GM18502 (cell line): ENCODE measurements around the gene SKAP2.

ENCODE experiments used
- ATAC-seq: cut with Tn5 transposase; IDR thresholded peaks from one replicate; pipeline ENCODE4 v1.9.1; 2021; ENCODE audit warnings: mild to moderate bottlenecking; ENCODE audit not compliant: unreplicated experiment, poor library complexity

The SKAP2 gene

GRCh38 chr7:26699766-26700165 lies 164.6 kb downstream of the SKAP2 start:
- no peak for ATAC-seq

- ATAC-seq: no peak
These were observed 165.6 kb downstream of the SKAP2 start for GRCh38 chr7:26698806-26699205.

GRCh38 chr7:26698194-26698593 lies 166.2 kb downstream of the SKAP2 start:
- ATAC-seq: no peak

DNA sequence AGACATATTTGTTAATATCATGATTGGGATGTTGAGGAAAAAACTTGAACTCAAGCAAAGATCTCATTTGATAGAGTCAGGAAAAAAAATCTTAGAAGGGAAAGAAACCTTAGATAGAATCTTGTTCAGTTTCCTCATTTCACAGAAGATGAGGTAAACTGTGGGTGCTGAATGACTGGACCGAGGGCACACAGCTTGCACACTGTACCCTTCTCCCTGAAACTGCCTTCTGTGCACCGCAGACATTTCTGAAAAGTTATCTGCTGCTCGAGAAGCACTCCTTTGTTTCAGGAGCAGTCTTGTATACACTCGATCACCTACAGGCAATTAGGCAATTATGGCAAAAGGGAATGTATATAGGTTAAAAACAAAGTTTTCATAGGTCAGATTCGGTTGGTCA lies 167.4 kb downstream of the SKAP2 start:
- no peak for ATAC-seq

- ATAC-seq: no peak
These were observed 168.2 kb downstream of the SKAP2 start for GRCh38 chr7:26696161-26696560.

- ATAC-seq: no peak
These were observed 169.7 kb downstream of the SKAP2 start for GRCh38 chr7:26694713-26695112.

GRCh38 chr7:26694141-26694540 lies 170.2 kb downstream of the SKAP2 start:
- no peak for ATAC-seq

- no peak for ATAC-seq
These were observed 172.5 kb downstream of the SKAP2 start for GRCh38 chr7:26691886-26692285.

- ATAC-seq: no peak
These were observed 173.0 kb downstream of the SKAP2 start for GRCh38 chr7:26691406-26691805.

DNA sequence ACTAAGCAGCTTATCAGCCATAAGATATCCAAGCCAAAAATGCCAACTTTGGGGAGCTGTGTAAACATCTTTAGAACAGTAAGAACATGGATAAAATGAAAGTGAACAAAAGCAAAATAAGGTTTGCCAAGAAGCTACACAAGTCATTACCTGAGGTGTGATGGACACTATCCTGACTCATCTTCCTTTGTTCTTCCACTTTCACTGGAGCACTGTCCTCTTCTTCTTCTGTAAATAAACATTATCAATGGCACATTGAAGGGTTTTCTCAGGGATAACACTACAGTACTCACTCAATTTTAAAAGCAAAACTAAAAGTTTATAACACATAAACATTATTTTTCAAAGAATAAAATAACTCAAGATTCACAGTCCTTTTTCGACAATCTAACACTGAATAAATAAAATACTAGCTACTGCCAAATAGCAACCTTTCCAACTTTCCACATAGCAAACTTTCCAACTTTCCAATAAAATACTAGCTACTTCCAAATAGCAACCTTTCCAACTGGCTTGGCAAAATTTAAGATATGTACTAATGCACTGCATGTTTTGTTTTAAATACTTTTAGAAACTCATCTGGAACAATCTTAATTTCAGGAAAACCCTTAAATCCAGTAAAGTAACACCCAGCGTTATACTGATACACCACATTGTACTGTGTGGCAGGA lies 174.1 kb downstream of the SKAP2 start:
- no peak for ATAC-seq

DNA sequence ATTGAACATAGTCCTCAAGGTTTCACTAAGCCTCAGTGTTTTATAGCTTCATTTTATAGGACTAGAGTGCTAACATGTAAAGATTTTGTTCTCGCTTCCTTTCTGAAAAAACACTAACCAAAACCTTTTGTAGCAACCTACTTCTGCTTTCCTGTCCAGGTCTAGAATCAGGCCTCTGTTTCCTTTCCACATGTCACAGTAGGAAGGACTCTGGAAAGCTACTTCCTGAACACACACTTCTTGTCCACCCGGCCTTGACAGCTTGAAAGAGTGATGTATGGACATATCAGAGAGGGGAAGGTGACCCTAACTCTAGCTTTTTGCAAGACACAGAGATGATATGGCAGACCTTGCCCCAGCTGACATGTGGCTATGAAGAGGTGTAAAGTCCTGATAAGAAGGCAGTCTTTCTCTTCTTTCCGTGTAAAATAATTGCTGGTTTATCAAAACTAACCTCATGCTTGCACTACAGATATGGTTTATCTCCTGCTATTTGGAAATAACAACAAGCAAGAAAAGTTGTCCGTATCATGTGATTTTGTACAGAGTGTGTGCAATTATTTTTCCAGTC lies 175.4 kb downstream of the SKAP2 start:
- peak; percentile 87 for ATAC-seq

- ATAC-seq: no peak
These were observed 176.0 kb downstream of the SKAP2 start for GRCh38 chr7:26688388-26688787.

DNA sequence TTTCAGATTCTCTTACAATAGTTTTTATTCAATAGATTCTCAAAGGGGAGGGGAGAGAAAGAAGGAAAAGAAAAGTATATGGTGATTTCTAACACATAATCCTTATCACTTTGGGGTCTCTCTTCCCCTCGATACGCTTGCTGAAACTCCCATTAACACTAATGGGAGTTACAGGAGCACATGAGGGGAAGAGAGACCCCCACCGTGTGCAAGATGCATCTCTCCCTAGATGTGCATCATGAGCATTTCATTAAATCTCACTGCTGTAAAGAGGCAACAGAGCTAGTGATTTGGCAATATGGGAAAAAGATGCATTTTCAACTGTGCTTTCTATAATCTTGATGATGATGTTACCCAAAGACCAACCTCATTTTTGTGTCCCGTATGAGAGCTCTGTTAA lies 177.4 kb downstream of the SKAP2 start:
- ATAC-seq: no peak

DNA sequence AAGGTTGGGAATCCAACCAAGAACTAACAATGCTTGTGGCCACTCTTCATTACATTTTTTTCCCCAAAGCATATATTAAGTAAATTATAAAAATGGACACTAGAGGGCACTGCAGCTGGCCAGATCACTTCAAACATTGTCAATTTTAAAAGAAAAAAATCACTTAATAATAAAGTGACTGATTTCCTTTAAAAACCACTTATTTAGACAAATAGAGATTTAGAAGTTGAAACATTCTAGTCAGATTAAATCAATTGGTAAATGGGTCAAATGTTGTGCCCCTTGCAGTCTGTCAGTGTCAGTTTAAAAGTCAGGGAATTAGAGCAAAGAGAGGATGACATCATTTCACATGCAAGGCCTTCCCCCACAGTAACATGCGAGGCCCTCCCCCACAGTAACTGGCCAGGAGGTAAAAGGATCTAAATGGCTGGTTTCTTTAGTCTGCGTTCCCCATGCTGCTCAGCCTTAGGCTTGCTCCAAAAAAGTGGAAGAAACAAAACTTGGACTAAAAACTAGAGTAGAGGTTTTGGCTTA lies 177.9 kb downstream of the SKAP2 start:
- no peak for ATAC-seq

GRCh38 chr7:26685606-26686005 lies 178.8 kb downstream of the SKAP2 start:
- ATAC-seq: no peak

- no peak for ATAC-seq
These were observed 179.9 kb downstream of the SKAP2 start for GRCh38 chr7:26684447-26684846.

- no peak for ATAC-seq
These were observed 181.1 kb downstream of the SKAP2 start for GRCh38 chr7:26683277-26683676.

- no peak for ATAC-seq
These were observed 182.5 kb downstream of the SKAP2 start for GRCh38 chr7:26681819-26682418.

GRCh38 chr7:26680587-26680986 lies 183.8 kb downstream of the SKAP2 start:
- ATAC-seq: no peak

GRCh38 chr7:26675143-26675887 lies 189.1 kb downstream of the SKAP2 start:
- no peak for ATAC-seq

DNA sequence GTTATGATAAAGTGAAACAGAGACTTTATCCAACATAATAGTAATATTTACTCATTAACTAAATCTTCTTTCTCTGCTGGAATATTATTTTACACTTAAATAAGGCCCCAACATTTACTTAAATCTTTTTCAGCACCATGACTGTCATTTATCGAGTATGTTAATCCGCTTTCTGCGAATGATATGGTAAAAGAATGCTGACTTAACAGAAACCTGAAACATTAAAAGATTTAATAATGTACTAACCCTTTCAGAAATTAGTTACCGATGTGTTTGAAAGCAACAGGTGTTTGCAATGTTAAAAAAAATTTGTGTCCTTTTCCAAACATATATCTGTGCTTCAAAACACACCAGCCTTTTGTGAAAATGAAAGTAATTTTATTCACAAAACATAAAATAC lies 190.5 kb downstream of the SKAP2 start:
- no peak for ATAC-seq
